Activated CD4-positive, alpha-beta T cell treated with anti-CD3 and anti-CD28 coated beads for 4 hours (primary cell): ENCODE results near the gene SOX5.

ENCODE experiments used
- DNase-seq, 2 donors: peaks; one replicate each; pipeline ENCODE4 v3.0.0-alpha.2; 2020

Gene SOX5

DNA sequence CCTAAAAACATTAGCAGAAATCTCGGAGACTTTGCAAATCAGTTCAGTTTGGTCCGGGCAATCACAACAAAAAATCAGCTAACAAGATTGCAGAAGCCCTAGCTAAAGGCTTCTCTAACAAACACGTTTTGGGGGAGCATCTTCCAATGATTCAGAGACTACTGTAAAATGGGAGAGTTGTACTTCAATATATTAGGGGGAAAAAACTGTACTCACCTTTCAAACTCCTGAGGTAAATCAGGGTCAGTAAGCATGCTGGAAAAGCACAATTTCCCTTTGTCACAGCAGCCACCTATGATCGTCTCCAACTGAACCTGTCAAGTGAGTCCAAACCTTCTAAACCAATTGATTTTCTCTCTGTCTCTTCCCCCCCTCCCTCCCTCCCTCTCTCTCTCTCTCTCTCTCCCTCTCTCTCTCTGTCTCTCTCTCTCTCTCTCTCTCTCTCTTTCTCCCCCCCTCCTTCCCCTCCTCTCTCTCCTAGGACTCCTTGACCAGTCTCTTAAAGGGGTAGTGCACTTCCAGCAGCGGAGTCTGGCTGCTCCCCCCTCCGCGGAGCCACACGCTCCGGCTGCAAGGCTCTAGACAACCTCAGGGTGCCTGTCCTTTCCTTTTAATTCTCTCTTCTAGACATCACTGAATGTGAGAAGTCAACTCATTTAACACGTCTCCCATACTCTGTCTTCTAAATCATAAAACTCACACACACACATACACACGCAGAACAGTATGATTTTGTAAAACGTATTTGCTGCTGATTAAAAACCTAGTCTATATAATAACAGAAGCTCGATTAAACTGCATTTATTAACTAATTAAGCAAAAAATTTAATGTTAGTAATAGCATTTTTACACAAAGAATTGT is at the start of gene SOX5:
Gene SOX5 (minus strand): TSS at position 323 of the 862 bp plus-strand sequence. CDS start 69 bp downstream, at position 254.
- DNase-seq, result no peak

DNA sequence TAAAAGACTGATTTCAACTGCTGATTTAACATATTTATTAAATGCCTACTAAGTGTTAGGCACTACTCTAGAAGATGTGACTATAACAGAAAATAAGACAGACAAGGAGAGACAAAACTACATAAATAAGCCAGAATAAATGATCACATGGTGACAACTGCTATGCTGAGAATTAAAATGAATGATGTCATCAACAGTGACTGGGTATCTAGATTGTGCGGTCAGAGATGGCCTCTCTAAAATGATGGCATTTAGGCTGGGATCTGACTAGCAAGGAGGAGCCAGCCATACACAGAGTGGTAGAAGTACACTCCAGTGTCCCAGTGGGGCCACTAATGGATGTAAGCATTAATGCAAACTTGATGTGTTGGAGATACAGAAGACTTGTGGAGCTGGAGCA is 37.6 kb upstream of the SOX5 start:
- no peak for DNase-seq

- no peak for DNase-seq
Observed at GRCh38 chr12:23980826-23981225, 31.4 kb upstream of the SOX5 start.

- DNase-seq, result no peak
Observed at GRCh38 chr12:23964812-23965211, 15.3 kb upstream of the SOX5 start.

GRCh38 chr12:23959826-23960225 is 10.4 kb upstream of the SOX5 start:
- DNase-seq, result no peak

DNA sequence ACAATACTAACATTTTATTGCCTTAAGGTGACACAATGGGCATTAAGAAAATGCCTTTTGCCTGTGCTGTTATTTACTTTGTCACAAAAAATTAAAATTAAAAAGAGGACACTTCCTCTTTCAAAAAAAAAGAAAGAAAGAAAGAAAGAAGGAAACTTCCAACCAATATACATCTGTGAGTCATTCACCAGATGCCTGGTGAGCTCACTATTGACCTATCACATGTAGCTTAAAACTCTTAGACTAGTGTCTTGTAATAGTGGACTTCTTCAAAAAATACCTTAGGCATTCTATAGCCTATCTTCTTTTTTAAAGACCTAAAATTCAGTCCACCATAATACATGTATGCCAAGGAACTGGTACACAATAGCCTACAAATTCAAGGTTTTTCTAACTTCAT is 4.9 kb upstream of the SOX5 start:
- no peak for DNase-seq

DNA sequence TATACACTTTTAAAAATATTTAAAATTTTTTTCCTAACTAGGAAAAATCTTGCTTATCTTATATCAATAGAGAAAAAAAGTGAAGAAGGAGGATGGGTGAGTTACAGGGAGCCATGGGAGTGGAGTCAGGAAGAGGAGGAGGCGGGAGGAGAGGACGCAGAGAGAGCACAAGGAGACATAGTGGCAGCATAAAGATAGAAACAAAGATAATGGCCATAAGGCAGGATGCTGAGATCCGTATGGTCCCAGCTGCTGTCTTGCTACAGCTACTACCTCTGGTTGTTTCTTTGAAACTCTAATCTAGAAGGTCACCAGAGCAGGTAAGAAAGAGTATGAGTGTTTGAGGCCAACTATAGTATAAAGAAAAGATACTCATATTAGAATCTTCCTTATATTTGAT is 2.6 kb upstream of the SOX5 start:
- DNase-seq, result no peak

DNA sequence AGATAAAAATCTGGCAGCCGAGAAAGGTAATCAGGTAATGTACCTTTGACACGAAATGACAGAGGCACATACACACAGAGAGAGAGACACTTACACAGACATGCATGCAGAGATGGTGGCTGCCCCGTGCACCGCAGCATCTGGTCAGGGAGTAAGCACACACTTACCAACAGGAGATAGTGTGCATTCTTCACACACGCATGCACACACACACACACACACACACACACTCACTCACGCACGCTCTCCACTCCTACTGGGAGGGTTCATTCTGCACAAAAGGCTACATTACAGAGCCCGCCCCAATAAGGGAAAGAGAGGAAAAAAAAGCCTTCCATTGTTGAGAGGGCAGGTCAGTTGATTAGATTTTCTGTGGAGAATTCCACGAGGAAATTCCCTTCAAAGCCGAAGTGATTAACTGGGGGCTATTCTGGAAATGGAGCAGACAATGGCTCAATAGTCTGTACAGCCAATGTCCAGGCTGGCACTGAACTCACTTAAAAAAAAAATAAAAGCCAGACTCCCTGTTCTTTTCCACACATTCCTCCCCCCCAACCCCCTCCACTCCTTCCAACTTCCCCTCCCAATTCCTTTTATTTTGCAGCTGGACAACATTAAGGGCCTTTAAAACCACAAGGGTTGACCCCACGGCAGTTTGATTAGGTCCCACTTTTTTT is 1.4 kb upstream of the SOX5 start:
- no peak for DNase-seq

GRCh38 chr12:23950210-23950774 is 822 bp upstream of the SOX5 start:
- no peak for DNase-seq

DNA sequence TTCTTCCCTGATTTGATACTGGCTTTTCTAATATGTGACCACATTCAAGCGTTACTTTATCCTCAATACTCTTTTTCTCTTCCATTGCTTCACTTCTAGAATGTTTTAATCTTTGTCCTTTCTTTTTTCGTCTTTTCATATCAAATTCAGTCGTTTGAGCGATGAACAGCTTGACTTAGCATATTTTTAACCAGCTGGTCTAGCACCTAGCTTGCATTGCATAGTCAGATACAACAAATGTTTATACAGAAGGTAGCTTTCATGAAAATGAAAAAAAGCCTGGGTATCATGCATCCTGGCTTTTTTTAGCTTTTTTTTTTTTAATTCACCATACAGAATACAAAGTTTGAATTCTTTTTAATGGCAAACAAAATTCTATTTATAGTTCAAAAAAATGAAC is 1.2 kb downstream of the SOX5 start:
- DNase-seq, result no peak

DNA sequence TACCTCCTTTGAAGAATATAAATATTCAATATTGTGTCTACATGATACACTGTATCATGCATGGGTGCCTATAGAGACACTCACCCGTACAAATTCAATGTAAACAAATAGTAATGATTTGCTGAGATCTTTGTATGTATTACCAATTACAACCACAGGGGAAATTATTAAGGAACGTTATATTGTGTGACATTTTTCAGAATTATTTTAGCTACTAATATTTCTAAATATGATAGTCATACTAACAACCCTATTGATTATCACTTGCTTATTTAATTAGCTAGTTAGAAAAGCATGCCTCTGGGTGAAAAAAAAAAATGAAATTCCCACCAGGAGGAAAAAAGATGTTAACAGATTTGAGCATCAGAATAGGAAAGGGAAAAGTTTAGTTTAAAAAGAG is 2.1 kb downstream of the SOX5 start:
- no peak for DNase-seq

GRCh38 chr12:23945249-23945648 is 4.2 kb downstream of the SOX5 start:
- DNase-seq, result no peak

- no peak for DNase-seq
Observed at GRCh38 chr12:23944067-23944466, 5.4 kb downstream of the SOX5 start.

- DNase-seq, result no peak
Observed at GRCh38 chr12:23942841-23943240, 6.6 kb downstream of the SOX5 start.

GRCh38 chr12:23941780-23942179 is 7.7 kb downstream of the SOX5 start:
- DNase-seq, result no peak

DNA sequence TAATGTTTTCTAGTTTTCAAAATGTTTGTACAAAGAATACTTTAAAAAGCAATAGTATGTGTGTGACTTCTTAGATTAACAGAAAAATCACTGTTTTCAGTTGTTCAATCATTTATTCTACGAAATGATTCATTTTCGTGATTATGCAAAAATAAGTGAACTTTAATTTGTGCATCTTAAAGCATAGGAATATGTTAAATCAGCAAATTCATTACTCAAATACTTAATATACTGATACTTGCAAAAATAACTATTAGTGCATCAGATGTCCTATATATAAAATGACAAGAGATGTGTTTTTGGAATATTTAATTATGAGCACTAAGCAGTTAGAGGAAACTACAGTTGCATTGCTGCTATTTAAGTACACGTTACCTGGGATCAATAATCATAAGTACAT is 11.0 kb downstream of the SOX5 start:
- DNase-seq, result no peak

GRCh38 chr12:23931176-23931575 is 18.3 kb downstream of the SOX5 start:
- DNase-seq, result no peak

DNA sequence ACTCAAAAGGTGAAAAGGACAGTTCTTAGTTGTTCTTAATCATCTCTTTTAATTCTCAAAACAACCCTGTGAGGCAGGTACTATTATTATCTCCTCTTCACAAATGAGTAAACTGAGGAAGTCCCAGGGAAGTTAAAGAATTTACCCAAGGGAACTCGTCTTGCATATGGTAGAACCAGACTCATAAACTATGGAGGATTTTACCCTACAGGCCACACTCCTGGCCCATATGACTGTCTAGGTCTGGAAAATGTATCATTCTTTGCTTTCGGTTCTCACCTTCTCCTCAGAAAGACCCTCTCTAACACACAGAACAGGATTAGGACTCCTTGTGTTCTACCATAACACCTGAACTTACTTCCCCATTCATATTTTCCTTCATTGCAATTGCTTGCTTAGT is 18.9 kb downstream of the SOX5 start:
- DNase-seq, result no peak

GRCh38 chr12:23929906-23930305 is 19.6 kb downstream of the SOX5 start:
- DNase-seq, result no peak

GRCh38 chr12:23927907-23928306 is 21.6 kb downstream of the SOX5 start:
- no peak for DNase-seq

DNA sequence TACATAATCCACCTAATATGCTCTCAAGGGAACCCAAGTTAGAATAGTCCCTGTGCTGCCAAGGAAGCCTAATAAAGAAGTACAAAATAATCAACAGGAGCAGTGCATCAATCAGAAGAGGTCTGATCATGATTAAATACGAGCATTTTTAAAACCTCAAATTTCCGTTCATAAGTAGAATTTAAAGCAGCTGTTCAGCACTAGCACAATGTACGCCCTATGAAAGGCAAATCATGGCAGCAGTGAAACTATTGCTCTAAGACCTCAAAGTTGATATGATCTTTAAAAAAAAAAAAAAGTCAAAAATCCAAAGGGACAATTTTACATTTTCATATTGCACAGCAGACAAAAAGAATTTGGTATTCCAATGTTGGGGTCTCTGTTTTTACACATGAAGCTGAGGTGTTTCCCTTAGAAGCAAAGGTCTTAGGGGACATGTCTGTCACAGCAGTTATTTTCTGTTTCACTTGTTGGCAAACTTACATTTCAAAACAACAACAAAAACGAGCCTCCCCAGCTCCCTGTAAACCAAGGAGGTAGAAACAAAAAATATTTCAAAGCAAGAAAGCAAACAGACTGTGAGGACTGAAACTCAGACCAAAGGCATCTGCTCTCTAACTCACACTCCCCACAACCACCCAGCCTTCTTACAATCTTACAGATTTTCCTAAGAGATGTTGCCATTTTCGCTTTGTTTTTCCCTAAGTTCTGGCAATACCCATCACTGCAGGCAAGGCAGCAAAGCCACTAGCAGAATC is 28.2 kb downstream of the SOX5 start:
- DNase-seq, result no peak

DNA sequence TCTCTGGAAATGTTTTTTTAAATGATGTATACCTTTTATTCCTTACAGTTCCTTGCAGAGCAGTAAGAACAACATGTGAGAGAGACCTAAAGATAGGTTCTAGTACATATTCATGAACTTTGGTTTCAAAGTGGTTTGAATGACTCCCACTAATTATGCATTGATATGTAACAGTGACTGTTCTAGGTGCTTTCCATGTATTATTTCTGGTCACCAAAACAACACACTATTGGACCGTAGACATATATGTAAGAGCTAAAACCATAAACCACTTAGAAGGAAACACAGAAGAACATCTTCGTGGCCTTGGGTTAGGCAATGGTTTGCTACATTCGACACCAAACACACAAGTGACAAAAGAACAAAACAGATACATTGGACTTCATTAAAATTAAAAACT is 37.9 kb downstream of the SOX5 start:
- no peak for DNase-seq

DNA sequence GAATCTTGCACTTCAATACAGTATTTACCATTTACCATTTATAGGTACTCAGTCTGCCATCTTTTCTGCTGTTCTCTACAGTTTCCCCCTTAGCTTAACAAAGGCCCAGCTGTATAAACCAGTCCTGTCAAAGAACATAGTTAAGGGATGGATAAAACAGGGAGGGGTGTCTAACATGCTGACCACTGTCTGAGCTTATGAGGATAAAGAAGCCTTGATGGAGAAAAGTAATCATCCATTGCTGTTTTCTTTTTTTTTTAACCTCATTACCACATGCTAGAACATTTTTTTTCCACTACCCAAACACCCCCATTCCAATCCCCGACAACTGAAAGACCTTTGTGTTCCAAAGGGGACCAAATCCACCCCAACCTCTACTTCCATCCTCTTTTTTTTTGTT is 39.9 kb downstream of the SOX5 start:
- no peak for DNase-seq
